DLD1 (cell line): ENCODE results near the gene ADCY5.

Experiments
- in situ Hi-C: cut with HindIII; loops from 2 replicates; pipeline ENCODE4 v1.10.0; 2017; ENCODE audit warnings: low sequenced_read_pairs

Gene ADCY5

GRCh38 chr3:123459862-123460261, 11.0 kb upstream of the ADCY5 start:
- in situ Hi-C loops = no loop called here

- in situ Hi-C loops = no loop called here
Measured at GRCh38 chr3:123458255-123458654, 9.4 kb upstream of the ADCY5 start.

- in situ Hi-C loops = no loop called here
Measured at GRCh38 chr3:123457841-123458240, 9.0 kb upstream of the ADCY5 start.

GRCh38 chr3:123453675-123454074, 4.8 kb upstream of the ADCY5 start:
- in situ Hi-C loops = no loop called here

GRCh38 chr3:123451186-123451585, 2.3 kb upstream of the ADCY5 start:
- in situ Hi-C loops = no loop called here

GRCh38 chr3:123449997-123450604, 1.2 kb upstream of the ADCY5 start:
- in situ Hi-C loops = no loop called here

GRCh38 chr3:123449102-123449996, 459 bp upstream of the ADCY5 start:
- in situ Hi-C loops = no loop called here

- in situ Hi-C loops = no loop called here
Measured at GRCh38 chr3:123447749-123448517, 957 bp downstream of the ADCY5 start.

GRCh38 chr3:123447416-123447748, 1.5 kb downstream of the ADCY5 start:
- in situ Hi-C loops = no loop called here

GRCh38 chr3:123446610-123447109, 2.2 kb downstream of the ADCY5 start:
- in situ Hi-C loops = no loop called here

GRCh38 chr3:123446210-123446609, 2.7 kb downstream of the ADCY5 start:
- in situ Hi-C loops = no loop called here

- in situ Hi-C loops = no loop called here
Measured at GRCh38 chr3:123445702-123446101, 3.2 kb downstream of the ADCY5 start.

GRCh38 chr3:123444744-123445143, 4.1 kb downstream of the ADCY5 start:
- in situ Hi-C loops = no loop called here

- in situ Hi-C loops = no loop called here
Measured at GRCh38 chr3:123444023-123444422, 4.9 kb downstream of the ADCY5 start.

- in situ Hi-C loops = no loop called here
Measured at GRCh38 chr3:123442908-123443307, 6.0 kb downstream of the ADCY5 start.

GRCh38 chr3:123442125-123442524, 6.8 kb downstream of the ADCY5 start:
- in situ Hi-C loops = no loop called here

- in situ Hi-C loops = no loop called here
Measured at GRCh38 chr3:123439806-123440580, 8.9 kb downstream of the ADCY5 start.

- in situ Hi-C loops = no loop called here
Measured at GRCh38 chr3:123432832-123433523, 15.9 kb downstream of the ADCY5 start.

- in situ Hi-C loops = no loop called here
Measured at GRCh38 chr3:123431658-123432324, 17.1 kb downstream of the ADCY5 start.
